Smooth muscle cell (in vitro differentiated cells): ENCODE measurements around the gene GATAD2B. TPM values are rescaled to one million over a fixed set of nuclear protein-coding genes. Genes with fewer than 3 reads are reported as not detected.

Experiments used
- DNase-seq: peaks from one replicate; lab custom pipeline; 2025; ENCODE audit not compliant: unreplicated experiment; lab: John Stamatoyannopoulos, UW
- H2AFZ ChIP-seq: fragments of 200-600 bp; sonication (generic); 2 replicates; pipeline ENCODE4 v1.6.0; 2016; ENCODE audit warnings: antibody characterized with exemption, low read depth, mild to moderate bottlenecking
- H3F3A ChIP-seq: fragments of 200-600 bp; sonication (generic); 2 replicates; pipeline ENCODE4 v1.6.0; 2017; ENCODE audit warnings: antibody characterized with exemption, low read depth
- H3K27ac ChIP-seq: fragments of 200-600 bp; sonication (generic); 2 replicates; pipeline ENCODE4 v1.5.1; 2016; ENCODE audit warnings: low read depth, mild to moderate bottlenecking
- H3K27me3 ChIP-seq: fragments of 200-600 bp; sonication (generic); 2 replicates; pipeline ENCODE4 v1.6.1; 2016; ENCODE audit warnings: low read depth, mild to moderate bottlenecking
- H3K36me3 ChIP-seq: fragments of 200-600 bp; sonication (generic); 2 replicates; pipeline ENCODE4 v1.5.1; 2016; ENCODE audit warnings: low read depth
- H3K4me1 ChIP-seq: fragments of 200-600 bp; sonication (generic); 2 replicates; pipeline ENCODE4 v1.5.1; 2016; ENCODE audit warnings: low read depth
- H3K4me2 ChIP-seq: fragments of 200-600 bp; sonication (generic); 2 replicates; pipeline ENCODE4 v1.6.0; 2016; ENCODE audit warnings: mild to moderate bottlenecking
- H3K4me3 ChIP-seq: fragments of 200-600 bp; sonication (generic); 2 replicates; pipeline ENCODE4 v1.5.1; 2016; ENCODE audit warnings: mild to moderate bottlenecking
- H3K79me2 ChIP-seq: fragments of 200-600 bp; sonication (generic); 2 replicates; pipeline ENCODE4 v1.6.0; 2016; ENCODE audit warnings: low read depth, mild to moderate bottlenecking
- H3K9ac ChIP-seq: fragments of 200-600 bp; sonication (generic); 2 replicates; pipeline ENCODE4 v1.6.0; 2016; ENCODE audit warnings: low read depth
- H3K9me3 ChIP-seq: fragments of 200-600 bp; sonication (generic); replicated peaks from 2 replicates; pipeline ENCODE4 v1.5.1; 2016; ENCODE audit warnings: low read depth
- H4K20me1 ChIP-seq: fragments of 200-600 bp; sonication (generic); 2 replicates; pipeline ENCODE4 v1.6.0; 2016; ENCODE audit warnings: low read depth
- WGBS: methylation state at CpG from one replicate; pipeline ENCODE4 v1.1.7; 2016; ENCODE audit warnings: low lambda C conversion rate; 5-methylcytosine and 5-hydroxymethylcytosine counted together
- polyA plus RNA-seq: library from polyadenylated mRNA; unstranded; fragments of >200 nt; fragmentation: Nextera tagmentation; extraction: Ambion mirVana; gene quantifications from 2 replicates; pipeline ENCODE4 v1.2.1, GENCODE V29; 2016
- total RNA-seq: library from RNA; depleted of rRNA; stranded (reverse); fragments of >200 nt; gene quantifications from 2 replicates; pipeline ENCODE4 v1.2.3, GENCODE V29; 2014
- TF ChIP-seq, protein P1 (sequence below): fragments of 200-600 bp; sonication (generic); IDR thresholded peaks from 2 replicates; pipeline ENCODE4 v1.5.1; 2017; ENCODE audit warnings: borderline replicate concordance, mild to moderate bottlenecking, antibody characterized with exemption; ENCODE audit not compliant: insufficient read depth, poor library complexity, severe bottlenecking

GATAD2B gene
- total and polyA plus RNA-seq, 2 experiments from 2014 or later = 7.8 to 24.9 TPM

DNA sequence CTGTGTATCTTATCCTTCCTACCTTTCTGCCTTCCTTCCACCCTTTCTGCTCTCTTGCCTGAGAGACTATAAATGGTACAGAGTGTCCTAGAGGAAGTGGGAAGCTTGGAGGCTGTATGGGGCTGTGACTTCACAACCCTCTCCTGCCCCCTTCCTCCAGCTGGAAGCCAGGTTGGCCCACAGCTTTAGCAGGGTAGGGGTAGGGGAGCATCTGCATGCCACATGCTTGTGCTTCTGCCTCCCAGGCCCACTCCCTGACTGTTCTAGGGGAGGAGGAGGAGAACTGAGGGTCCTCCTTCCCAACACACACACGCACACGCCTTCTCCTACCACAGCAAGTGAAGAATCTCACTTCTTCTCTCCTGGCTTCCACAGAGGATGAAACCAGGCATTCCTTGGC lies 151.5 kb downstream of the GATAD2B start:
- Histone ChIP-seq H3K9me3 (no peaks in the 10 kb centered on the region), H3K27ac (peak overlapping the region; percentile 4), H3K4me1 (peaks cover 7% of the 10 kb centered on the region), H4K20me1 (no peaks in the 10 kb centered on the region), H3K4me3 (no peak overlapping the region), H2AFZ (no peak overlapping the region), H3F3A (peaks cover 18% of the 10 kb centered on the region), H3K4me2 (no peak overlapping the region), H3K79me2 (no peaks in the 10 kb centered on the region), H3K36me3 (no peaks in the 10 kb centered on the region), H3K27me3 (no peaks in the 10 kb centered on the region), H3K9ac (no peak overlapping the region)
- TF ChIP-seq, protein P1, sequence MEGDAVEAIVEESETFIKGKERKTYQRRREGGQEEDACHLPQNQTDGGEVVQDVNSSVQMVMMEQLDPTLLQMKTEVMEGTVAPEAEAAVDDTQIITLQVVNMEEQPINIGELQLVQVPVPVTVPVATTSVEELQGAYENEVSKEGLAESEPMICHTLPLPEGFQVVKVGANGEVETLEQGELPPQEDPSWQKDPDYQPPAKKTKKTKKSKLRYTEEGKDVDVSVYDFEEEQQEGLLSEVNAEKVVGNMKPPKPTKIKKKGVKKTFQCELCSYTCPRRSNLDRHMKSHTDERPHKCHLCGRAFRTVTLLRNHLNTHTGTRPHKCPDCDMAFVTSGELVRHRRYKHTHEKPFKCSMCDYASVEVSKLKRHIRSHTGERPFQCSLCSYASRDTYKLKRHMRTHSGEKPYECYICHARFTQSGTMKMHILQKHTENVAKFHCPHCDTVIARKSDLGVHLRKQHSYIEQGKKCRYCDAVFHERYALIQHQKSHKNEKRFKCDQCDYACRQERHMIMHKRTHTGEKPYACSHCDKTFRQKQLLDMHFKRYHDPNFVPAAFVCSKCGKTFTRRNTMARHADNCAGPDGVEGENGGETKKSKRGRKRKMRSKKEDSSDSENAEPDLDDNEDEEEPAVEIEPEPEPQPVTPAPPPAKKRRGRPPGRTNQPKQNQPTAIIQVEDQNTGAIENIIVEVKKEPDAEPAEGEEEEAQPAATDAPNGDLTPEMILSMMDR = no peak
- DNase-seq = no peak
- WGBS = 75% methylated on average over 2 of the region's 2 CpGs

GRCh38 chr1:153770797-153771196 lies 152.0 kb downstream of the GATAD2B start:
- H4K20me1 ChIP-seq = no peaks in the 10 kb centered on the region
- 61% methylated on average over 11 of the region's 11 CpGs for WGBS

GRCh38 chr1:153769221-153769620 lies 153.6 kb downstream of the GATAD2B start:
- Histone ChIP-seq H2AFZ (no peak overlapping the region), H3K4me2 (no peak overlapping the region), H3K36me3 (no peaks in the 10 kb centered on the region), H3F3A (peaks cover 17% of the 10 kb centered on the region), H3K4me3 (no peak overlapping the region), H4K20me1 (no peaks in the 10 kb centered on the region), H3K4me1 (no peaks in the 10 kb centered on the region), H3K9ac (no peak overlapping the region), H3K79me2 (no peaks in the 10 kb centered on the region), H3K27ac (no peak overlapping the region), H3K27me3 (no peaks in the 10 kb centered on the region), H3K9me3 (no peaks in the 10 kb centered on the region)
- DNase-seq = no peak
- 93% methylated on average over 3 of the region's 3 CpGs for WGBS
- TF ChIP-seq, protein P1 = no peak

More at GRCh38 chr1:153770797-153771196, 152.0 kb downstream of the GATAD2B start:
- Histone ChIP-seq H3K27ac (peak overlapping the region; percentile 4), H3K36me3 (no peaks in the 10 kb centered on the region), H3K4me2 (no peak overlapping the region), H3K9ac (no peak overlapping the region), H3F3A (peaks cover 18% of the 10 kb centered on the region), H3K79me2 (no peaks in the 10 kb centered on the region), H3K4me3 (no peak overlapping the region), H3K4me1 (peaks cover 4% of the 10 kb centered on the region), H3K9me3 (no peaks in the 10 kb centered on the region), H3K27me3 (no peaks in the 10 kb centered on the region), H2AFZ (no peak overlapping the region)
- DNase-seq = no peak
- TF ChIP-seq, protein P1 = no peak

- DNase-seq = no peak
- no peaks in the 10 kb centered on the region for H3K36me3 ChIP-seq
- WGBS = 96% methylated on average over 4 of the region's 4 CpGs
Measured at GRCh38 chr1:153768316-153769181, 154.2 kb downstream of the GATAD2B start.

More at GRCh38 chr1:153768316-153769181, 154.2 kb downstream of the GATAD2B start:
- TF ChIP-seq, protein P1 = no peak
- Histone ChIP-seq H3K9me3 (no peaks in the 10 kb centered on the region), H4K20me1 (no peaks in the 10 kb centered on the region), H3K9ac (no peak overlapping the region), H3K27me3 (no peaks in the 10 kb centered on the region), H3K4me2 (no peak overlapping the region), H3K79me2 (no peaks in the 10 kb centered on the region), H3K27ac (no peak overlapping the region), H3K4me1 (no peaks in the 10 kb centered on the region), H3F3A (peaks cover 10% of the 10 kb centered on the region), H3K4me3 (no peak overlapping the region), H2AFZ (no peak overlapping the region)
